ENCODE data around the gene EDDM3A. TPM values are rescaled to one million over a fixed set of nuclear protein-coding genes. Genes with fewer than 3 reads are reported as not detected.

Gene EDDM3A
- total RNA-seq: not detected
- long read RNA-seq, donor 1: 0 reads
- long read RNA-seq, donor 2: 0 reads

GRCh38 chr14:20745571-20746358 is at the start of gene EDDM3A:
Gene EDDM3A (plus strand): TSS chr14:20745887. CDS start chr14:20747581, 1,694 bp downstream.
- DNase-seq (no peak), ATAC-seq (no peak)
- H3K9me3 ChIP-seq: no peaks in the 10 kb centered on the region
- H3K4me1 ChIP-seq (ENCODE audit: low read depth): no peaks in the 10 kb centered on the region
- H3K36me3 ChIP-seq (ENCODE audit: low read depth): no peaks in the 10 kb centered on the region
- intact Hi-C loops (cut with DNase I, micrococcal nuclease): no loop called here
- TF ChIP-seq CTCF (IDR thresholded peaks at IDR 0.05): no peak
- H3K4me3 ChIP-seq: no peak within 1 kb of the TSS

- H3K4me3 ChIP-seq: no peak overlapping the region
- DNase-seq (no peak), ATAC-seq (no peak)
- H3K4me1 ChIP-seq (ENCODE audit: low read depth): no peaks in the 10 kb centered on the region
- no peaks in the 10 kb centered on the region for H3K36me3 ChIP-seq (ENCODE audit: low read depth)
- H3K9me3 ChIP-seq: no peaks in the 10 kb centered on the region
- intact Hi-C loops (cut with DNase I, micrococcal nuclease): loop anchor here (5.0 to 10.0 kb wide), 2 partner anchors 161 to 162 kb away; no protein-coding TSS in a partner anchor
- no peak for TF ChIP-seq CTCF (IDR thresholded peaks at IDR 0.05)
These were observed 48.9 kb upstream of the EDDM3A start for GRCh38 chr14:20696764-20697163.

GRCh38 chr14:20697273-20698017 is 48.2 kb upstream of the EDDM3A start:
- no peaks in the 10 kb centered on the region for H3K36me3 ChIP-seq (ENCODE audit: low read depth)
- intact Hi-C loops (cut with DNase I, micrococcal nuclease): loop anchor here (5.0 to 10.0 kb wide), 2 partner anchors 160 to 163 kb away; no protein-coding TSS in a partner anchor
- DNase-seq (peak in 2 of 3 donors; percentile 75 to 86), ATAC-seq (peak; percentile 91)
- H3K4me3 ChIP-seq: no peak overlapping the region
- no peaks in the 10 kb centered on the region for H3K9me3 ChIP-seq
- peak; percentile 40 for TF ChIP-seq CTCF (IDR thresholded peaks at IDR 0.05)
- H3K4me1 ChIP-seq (ENCODE audit: low read depth): no peaks in the 10 kb centered on the region

GRCh38 chr14:20698018-20698329 is 47.7 kb upstream of the EDDM3A start:
- DNase-seq: no peak
- ATAC-seq: no peak
- intact Hi-C loops (cut with DNase I, micrococcal nuclease): loop anchor here (5.0 to 10.0 kb wide), 2 partner anchors 159 to 163 kb away; no protein-coding TSS in a partner anchor
- Histone ChIP-seq H3K36me3 (ENCODE audit: low read depth) (no peaks in the 10 kb centered on the region), H3K4me3 (no peak overlapping the region), H3K9me3 (no peaks in the 10 kb centered on the region), H3K4me1 (ENCODE audit: low read depth) (no peaks in the 10 kb centered on the region)
- no peak for TF ChIP-seq CTCF (IDR thresholded peaks at IDR 0.05)

- TF ChIP-seq CTCF (IDR thresholded peaks at IDR 0.05): no peak
- ATAC-seq (no peak), DNase-seq (no peak)
- H3K9me3 ChIP-seq: no peaks in the 10 kb centered on the region
- H3K4me1 ChIP-seq (ENCODE audit: low read depth): no peaks in the 10 kb centered on the region
- intact Hi-C loops (cut with DNase I, micrococcal nuclease): loop anchor here (5.0 to 10.0 kb wide), 2 partner anchors 158 to 164 kb away; no protein-coding TSS in a partner anchor
- no peak overlapping the region for H3K4me3 ChIP-seq
- no peaks in the 10 kb centered on the region for H3K36me3 ChIP-seq (ENCODE audit: low read depth)
These were observed 46.8 kb upstream of the EDDM3A start for GRCh38 chr14:20698934-20699333.

Data from mucosa of descending colon (tissue), 3 donors.